Spleen (tissue), 3 donors: ENCODE data around the gene UBE2E2.

ENCODE experiments used
- POLR2A ChIP-seq, 3 donors: fragments of 450-650 bp; IDR thresholded peaks; one replicate each; pipeline ENCODE4 v1.5.1; 2017; ENCODE audit warnings: antibody characterized with exemption in 3 of 3, mild to moderate bottlenecking in 1 of 3
- POLR2AphosphoS5 ChIP-seq, 3 donors: sonication (generic); formaldehyde crosslinking; IDR thresholded peaks; one replicate each; pipeline ENCODE4 v1.5.1; 2017; ENCODE audit warnings: antibody characterized with exemption in 3 of 3

DNA sequence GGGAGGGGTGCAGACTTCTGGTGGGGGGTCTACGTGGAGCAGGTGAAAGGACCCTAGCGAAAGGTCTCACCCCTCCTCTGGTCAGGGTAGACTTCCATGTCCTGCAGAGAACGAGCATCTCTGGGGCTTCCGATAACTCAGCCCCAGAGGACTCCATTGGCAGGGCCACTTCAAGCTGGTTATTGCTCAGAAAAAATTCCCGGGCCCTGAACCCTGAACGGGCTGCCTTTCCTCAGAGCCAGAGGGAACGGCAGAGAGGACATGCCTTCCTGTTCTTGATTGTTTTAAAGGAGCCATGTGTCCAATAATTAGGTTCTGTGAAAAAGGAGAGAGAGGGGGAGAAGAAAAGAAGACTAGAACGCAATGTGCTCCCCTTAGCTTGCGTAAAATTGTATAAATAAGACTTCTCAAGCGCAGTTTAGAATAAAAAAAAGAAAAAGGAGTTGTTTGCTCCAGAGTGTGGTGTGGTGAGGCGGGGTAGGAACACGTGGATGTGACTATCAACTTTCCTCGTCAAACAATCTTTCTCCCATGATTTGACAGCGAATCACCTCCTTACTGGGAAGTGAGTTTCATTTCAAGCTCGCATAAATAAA, 409.3 kb downstream of the UBE2E2 start:
- TF ChIP-seq POLR2A (IDR thresholded peaks at IDR 0.05), result no peak
- TF ChIP-seq POLR2AphosphoS5 (IDR thresholded peaks at IDR 0.05), result no peak
